HFFc6 (cell line): Measurements from ENCODE around the gene R3HDM4. TPM values are rescaled to one million over a fixed set of nuclear protein-coding genes. Genes with fewer than 3 reads are reported as not detected.
"Not testable (repeated sequence)": the region's sequence is repeated elsewhere in the genome, so short reads cannot be mapped to it uniquely, and the experiment has no call there.

Experiments used
- DNase-seq: peaks from one replicate; pipeline ENCODE4 v3.0.0-alpha.2; 2018
- H3K27ac Mint-ChIP-seq: 2 replicates; pipeline ENCODE4 v1.8.0; 2020; ENCODE audit warnings: mild to moderate bottlenecking, mixed read lengths
- H3K27me3 Mint-ChIP-seq: 2 replicates; pipeline ENCODE4 v1.8.0; 2021; ENCODE audit warnings: mild to moderate bottlenecking, moderate library complexity, mixed read lengths; ENCODE audit not compliant: insufficient read depth
- H3K36me3 Mint-ChIP-seq: 2 replicates; pipeline ENCODE4 v1.8.0; 2021; ENCODE audit warnings: low read depth, mixed read lengths
- H3K4me1 Mint-ChIP-seq: 2 replicates; pipeline ENCODE4 v1.8.0; 2020; ENCODE audit warnings: low read depth, mixed read lengths
- H3K4me3 Mint-ChIP-seq: 2 replicates; pipeline ENCODE4 v1.8.0; 2020; ENCODE audit warnings: mild to moderate bottlenecking, moderate library complexity, mixed read lengths
- H3K9me3 Mint-ChIP-seq: 2 replicates; pipeline ENCODE4 v1.8.0; 2020; ENCODE audit warnings: mild to moderate bottlenecking, mixed read lengths
- CTCF ChIP-seq: fragments of 200-600 bp; sonication (generic); IDR thresholded peaks from 2 replicates; pipeline ENCODE4 v1.5.0; 2021; ENCODE audit warnings: antibody characterized with exemption, mild to moderate bottlenecking
- long read RNA-seq: library from polyadenylated mRNA; unstranded; transcript quantifications from one replicate; pipeline ENCODE4 v2.0.0, GENCODE V29; 2019
- total RNA-seq, 6 experiments: library from RNA; stranded (reverse); fragmentation: NEBNext Ultra II Directional; extraction: Animal tissue kit (Norgen Biotek cat#: 25700); gene quantifications; 2 replicates in 1 of 6; 3 replicates in 5 of 6; pipeline ENCODE4 v1.2.3, GENCODE V29; 2021

Gene R3HDM4
- total RNA-seq, result 10 to 100 TPM; 41.9 to 53.4 (median 45.9) TPM
- long read RNA-seq, partial matches to known transcripts, result 1 of 5 reads
- long read RNA-seq, other reads (novel, unspliced or antisense), result 0 of 5 reads

- no peak for DNase-seq
- H3K9me3 Mint-ChIP-seq, result no peaks in the 10 kb centered on the region
- no peak for TF ChIP-seq CTCF
- peak within 1 kb of the TSS; percentile 83 for H3K4me3 Mint-ChIP-seq
- peaks cover 2% of the 10 kb centered on the region for H3K27me3 Mint-ChIP-seq
- peaks cover 11% of the 10 kb centered on the region for H3K4me1 Mint-ChIP-seq
- H3K27ac Mint-ChIP-seq, result peak within 1 kb of the TSS; percentile 78
- H3K36me3 Mint-ChIP-seq, result no peaks in the 10 kb centered on the region
These were observed at the start of gene R3HDM4 for GRCh38 chr19:913080-913748. TSS of gene R3HDM4 (minus strand) at chr19:913219. CDS start at chr19:913157, 62 bp downstream.

GRCh38 chr19:961866-962620 is 49.0 kb upstream of the R3HDM4 start:
- peaks cover 5% of the 10 kb centered on the region for H3K9me3 Mint-ChIP-seq
- no peaks in the 10 kb centered on the region; the same call in 1 of the 2 replicates for H3K27me3 Mint-ChIP-seq
- TF ChIP-seq CTCF, result no peak
- H3K27ac Mint-ChIP-seq, result peak overlapping the region; percentile 80
- H3K4me1 Mint-ChIP-seq, result peaks cover 20% of the 10 kb centered on the region
- H3K36me3 Mint-ChIP-seq, result peaks cover 32% of the 10 kb centered on the region
- peak; percentile 19 for DNase-seq
- H3K4me3 Mint-ChIP-seq, result peak overlapping the region; percentile 61; the same call in 1 of the 2 replicates

- DNase-seq, result no peak
- Mint-ChIP-seq H3K27ac (no peak overlapping the region), H3K27me3 (no peaks in the 10 kb centered on the region; the same call in 1 of the 2 replicates), H3K9me3 (peaks cover 5% of the 10 kb centered on the region), H3K4me1 (peaks cover 23% of the 10 kb centered on the region), H3K4me3 (no peak overlapping the region), H3K36me3 (peaks cover 24% of the 10 kb centered on the region)
- no peak for TF ChIP-seq CTCF
These were observed 47.6 kb upstream of the R3HDM4 start for GRCh38 chr19:960601-960938.

- H3K4me3 Mint-ChIP-seq, result no peak overlapping the region
- H3K4me1 Mint-ChIP-seq, result peaks cover 23% of the 10 kb centered on the region
- TF ChIP-seq CTCF, result peak; percentile 26; the same call in 1 of the 2 replicates
- no peak overlapping the region for H3K27ac Mint-ChIP-seq
- no peak for DNase-seq
- peaks cover 1% of the 10 kb centered on the region for H3K9me3 Mint-ChIP-seq
- H3K36me3 Mint-ChIP-seq, result peaks cover 19% of the 10 kb centered on the region
- H3K27me3 Mint-ChIP-seq, result no peaks in the 10 kb centered on the region; the same call in 1 of the 2 replicates
These were observed 47.0 kb upstream of the R3HDM4 start for GRCh38 chr19:960020-960419.

- Mint-ChIP-seq H3K4me3 (peak overlapping the region; percentile 47), H3K27me3 (no peaks in the 10 kb centered on the region; the same call in 1 of the 2 replicates), H3K4me1 (peaks cover 23% of the 10 kb centered on the region), H3K9me3 (no peaks in the 10 kb centered on the region), H3K27ac (peak overlapping the region; percentile 75; the same call in 1 of the 2 replicates), H3K36me3 (peaks cover 11% of the 10 kb centered on the region)
- DNase-seq, result peak; percentile 51
- TF ChIP-seq CTCF, result no peak
These were observed 46.2 kb upstream of the R3HDM4 start for GRCh38 chr19:958967-959855.

GRCh38 chr19:957578-957977 is 44.6 kb upstream of the R3HDM4 start:
- H3K27ac Mint-ChIP-seq, result peak overlapping the region; percentile 87

More at GRCh38 chr19:957578-957977, 44.6 kb upstream of the R3HDM4 start:
- not testable (repeated sequence) for H3K4me3 Mint-ChIP-seq, H3K27me3 Mint-ChIP-seq, H3K36me3 Mint-ChIP-seq, DNase-seq, H3K9me3 Mint-ChIP-seq
- peaks cover 23% of the 10 kb centered on the region for H3K4me1 Mint-ChIP-seq
